GM23338 (cell line): Measurements from ENCODE around the gene ZNF577. TPM values are rescaled to one million over a fixed set of nuclear protein-coding genes. Genes with fewer than 3 reads are reported as not detected.
A peak's percentile ranks its signal among the peaks of the same experiment; 100 is the strongest.

Experiments
- ATAC-seq: fragments of 200-7000 bp; cut with Tn5 transposase; 3 replicates; pipeline ENCODE4 v1.9.1; 2020
- DNase-seq: peaks from one replicate; pipeline ENCODE4 v3.0.0-alpha.2; 2015; ENCODE audit warnings: low spot score
- H2AFZ ChIP-seq: fragments of 200-600 bp; sonication (generic); 2 replicates; pipeline ENCODE4 v1.8.0; 2016; ENCODE audit warnings: antibody characterized with exemption, mild to moderate bottlenecking, moderate library complexity
- H3F3A ChIP-seq: fragments of 200-600 bp; sonication (generic); replicated peaks from 2 replicates; pipeline ENCODE4 v1.8.0; 2017; ENCODE audit warnings: antibody characterized with exemption, mixed run types, low read depth
- H3K27ac ChIP-seq: fragments of 200-600 bp; sonication (generic); 2 replicates; pipeline ENCODE4 v1.6.1; 2016; ENCODE audit warnings: low read depth
- H3K27me3 ChIP-seq: fragments of 200-600 bp; sonication (generic); 2 replicates; pipeline ENCODE4 v1.8.0; 2016; ENCODE audit warnings: mild to moderate bottlenecking, mixed run types, moderate library complexity; ENCODE audit not compliant: insufficient read depth
- H3K36me3 ChIP-seq: fragments of 200-600 bp; sonication (generic); 2 replicates; pipeline ENCODE4 v1.8.0; 2016; ENCODE audit warnings: mild to moderate bottlenecking; ENCODE audit not compliant: insufficient read depth
- H3K4me1 ChIP-seq: fragments of 200-600 bp; sonication (generic); 2 replicates; pipeline ENCODE4 v1.8.0; 2016; ENCODE audit warnings: mild to moderate bottlenecking, moderate library complexity; ENCODE audit not compliant: insufficient read depth
- H3K4me2 ChIP-seq: fragments of 200-600 bp; sonication (generic); 2 replicates; pipeline ENCODE4 v1.7.1; 2017; ENCODE audit warnings: mixed run types
- H3K4me3 ChIP-seq: fragments of 200-600 bp; sonication (generic); 2 replicates; pipeline ENCODE4 v1.6.1; 2016; ENCODE audit warnings: mixed run types
- H3K79me2 ChIP-seq: fragments of 200-600 bp; sonication (generic); replicated peaks from 2 replicates; pipeline ENCODE4 v1.8.0; 2017; ENCODE audit warnings: mild to moderate bottlenecking; ENCODE audit not compliant: insufficient read depth
- H3K9me2 ChIP-seq: fragments of 200-600 bp; sonication (generic); 2 replicates; pipeline ENCODE4 v1.8.0; 2017; ENCODE audit not compliant: insufficient read depth
- H4K20me1 ChIP-seq: fragments of 200-600 bp; sonication (generic); replicated peaks from 2 replicates; pipeline ENCODE4 v1.8.0; 2017; ENCODE audit warnings: mild to moderate bottlenecking; ENCODE audit not compliant: insufficient read depth
- H3K27ac Mint-ChIP-seq: 2 replicates; pipeline ENCODE4 v1.8.0; 2020; ENCODE audit warnings: inconsistent platforms, mild to moderate bottlenecking, moderate library complexity, mixed read lengths
- H3K27me3 Mint-ChIP-seq: 3 replicates; pipeline ENCODE4 v1.8.0; 2022; ENCODE audit warnings: low read depth, mild to moderate bottlenecking, moderate library complexity, mixed read lengths, inconsistent platforms; ENCODE audit not compliant: insufficient read depth, poor library complexity
- H3K36me3 Mint-ChIP-seq: 3 replicates; pipeline ENCODE4 v1.8.0; 2021; ENCODE audit warnings: low read depth, mild to moderate bottlenecking, inconsistent platforms, moderate library complexity, mixed read lengths
- H3K4me1 Mint-ChIP-seq: 3 replicates; pipeline ENCODE4 v1.8.0; 2020; ENCODE audit warnings: mild to moderate bottlenecking, inconsistent platforms, mixed read lengths
- H3K4me3 Mint-ChIP-seq: 3 replicates; pipeline ENCODE4 v1.8.0; 2021; ENCODE audit warnings: moderate library complexity, mild to moderate bottlenecking, inconsistent platforms, mixed read lengths
- H3K9me3 Mint-ChIP-seq: 3 replicates; pipeline ENCODE4 v1.8.0; 2020; ENCODE audit warnings: moderate library complexity, mild to moderate bottlenecking, inconsistent platforms, mixed read lengths
- EZH2 ChIP-seq: fragments of 200-600 bp; sonication (generic); IDR thresholded peaks from one replicate; pipeline ENCODE4 v1.8.0; 2017; ENCODE audit warnings: antibody characterized with exemption, mild to moderate bottlenecking, low read depth; ENCODE audit not compliant: unreplicated experiment
- JUNB ChIP-seq: IDR thresholded peaks from one replicate; pipeline ENCODE4 v1.6.1; 2016; ENCODE audit warnings: antibody characterized with exemption; ENCODE audit not compliant: unreplicated experiment
- POLR2AphosphoS5 ChIP-seq: IDR thresholded peaks from 2 replicates; pipeline ENCODE4 v1.6.1; 2016; ENCODE audit warnings: antibody characterized with exemption, low read depth
- ZNF114 ChIP-seq: fragments of 250-450 bp; sonication (Bioruptor Pico); IDR thresholded peaks from 2 replicates; pipeline ENCODE4 v1.5.0; 2020; ENCODE audit warnings: mild to moderate bottlenecking, moderate library complexity
- polyA plus RNA-seq: library from polyadenylated mRNA; unstranded; fragments of >200 nt; fragmentation: Nextera tagmentation; extraction: Ambion mirVana; gene quantifications from 2 replicates; pipeline ENCODE4 v1.2.1, GENCODE V29; 2016
- total RNA-seq: library from RNA; depleted of rRNA; stranded (reverse); fragments of >200 nt; shearing (Covaris generic); gene quantifications from 2 replicates; pipeline ENCODE4 v1.2.3, GENCODE V29; 2014
- TF ChIP-seq, protein P1 (sequence below): IDR thresholded peaks from one replicate; pipeline ENCODE4 v1.6.1; 2018; ENCODE audit warnings: antibody characterized with exemption; ENCODE audit not compliant: unreplicated experiment
- TF ChIP-seq, protein P2 (sequence below): IDR thresholded peaks from 2 replicates; pipeline ENCODE4 v1.6.1; 2016; ENCODE audit warnings: antibody characterized with exemption
- TF ChIP-seq, protein P3 (sequence below), 2 experiments: fragments of 200-600 bp in 1 of 2; sonication (generic) in 1 of 2; conservative IDR thresholded peaks; 2 replicates each; pipeline versions ENCODE4 v1.5.1 to v1.6.1; 2016 to 2017; ENCODE audit warnings: antibody characterized with exemption in 2 of 2, low read depth in 2 of 2, mild to moderate bottlenecking in 2 of 2, moderate library complexity in 1 of 2

ZNF577 gene
- total and polyA plus RNA-seq, 2 experiments from 2014 or later: 18.3 to 37.7 TPM

DNA sequence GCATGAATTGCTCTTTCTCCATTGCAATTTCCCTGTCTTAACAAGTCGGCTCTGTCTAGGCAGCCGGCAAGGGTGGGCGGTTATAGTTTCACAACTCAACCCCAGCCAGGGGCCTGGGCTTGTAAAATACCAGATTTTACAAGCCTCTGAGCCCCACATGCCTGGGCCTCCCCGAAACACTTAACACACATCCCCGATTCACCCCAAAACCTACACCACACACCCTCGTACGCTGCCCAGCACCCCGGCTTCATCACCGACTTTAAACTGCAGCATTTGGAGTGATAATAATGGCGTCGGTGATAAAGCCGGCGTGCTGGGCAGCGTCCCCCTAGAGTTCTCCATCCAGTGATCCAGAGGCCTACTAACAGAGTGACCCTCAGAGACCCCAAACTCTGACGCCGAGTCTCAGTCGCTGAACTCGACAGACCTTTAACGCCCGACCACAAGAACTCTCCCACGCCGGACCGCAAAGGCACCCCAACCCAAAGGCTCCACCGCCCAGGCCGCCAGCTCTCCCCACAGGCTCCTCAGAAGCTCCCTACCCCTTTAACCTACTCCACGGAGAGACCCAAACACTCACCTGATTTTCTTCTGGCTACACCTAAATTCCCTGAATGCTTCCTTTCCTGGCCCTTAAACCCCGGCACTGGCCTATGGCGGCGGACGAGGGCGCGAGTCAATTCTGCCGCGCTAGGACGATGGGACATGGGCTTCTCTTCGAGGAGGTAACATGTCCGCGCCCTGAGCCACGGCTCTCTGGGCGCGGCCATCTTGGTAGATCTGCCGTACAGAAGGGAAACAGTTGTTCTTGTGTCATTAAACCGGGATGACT is 16.8 kb upstream of the ZNF577 start, which contains the start of gene ZNF649:
Gene ZNF649 (minus strand): TSS at position 687 of the 835 bp plus-strand sequence. CDS start 4,910 bp downstream, outside the sequence.
- Histone ChIP-seq H3K27me3 (no peaks in the 10 kb centered on the region), H3K9me2 (peaks cover 10% of the 10 kb centered on the region), H3K4me1 (peaks cover 19% of the 10 kb centered on the region), H4K20me1 (peaks cover 21% of the 10 kb centered on the region), H3F3A (peaks cover 17% of the 10 kb centered on the region; the same call in 1 of the 2 replicates), H3K79me2 (peaks cover 53% of the 10 kb centered on the region), H3K36me3 (peaks cover 14% of the 10 kb centered on the region), H3K4me2 (peak within 1 kb of the TSS; percentile 75), H2AFZ (no peak within 1 kb of the TSS), H3K4me3 (peak within 1 kb of the TSS; percentile 86), H3K27ac (peak within 1 kb of the TSS; percentile 100)
- H3K9me3 Mint-ChIP-seq: peaks cover 59% of the 10 kb centered on the region
- peak; percentile 96 for DNase-seq
- TF ChIP-seq, protein P1, sequence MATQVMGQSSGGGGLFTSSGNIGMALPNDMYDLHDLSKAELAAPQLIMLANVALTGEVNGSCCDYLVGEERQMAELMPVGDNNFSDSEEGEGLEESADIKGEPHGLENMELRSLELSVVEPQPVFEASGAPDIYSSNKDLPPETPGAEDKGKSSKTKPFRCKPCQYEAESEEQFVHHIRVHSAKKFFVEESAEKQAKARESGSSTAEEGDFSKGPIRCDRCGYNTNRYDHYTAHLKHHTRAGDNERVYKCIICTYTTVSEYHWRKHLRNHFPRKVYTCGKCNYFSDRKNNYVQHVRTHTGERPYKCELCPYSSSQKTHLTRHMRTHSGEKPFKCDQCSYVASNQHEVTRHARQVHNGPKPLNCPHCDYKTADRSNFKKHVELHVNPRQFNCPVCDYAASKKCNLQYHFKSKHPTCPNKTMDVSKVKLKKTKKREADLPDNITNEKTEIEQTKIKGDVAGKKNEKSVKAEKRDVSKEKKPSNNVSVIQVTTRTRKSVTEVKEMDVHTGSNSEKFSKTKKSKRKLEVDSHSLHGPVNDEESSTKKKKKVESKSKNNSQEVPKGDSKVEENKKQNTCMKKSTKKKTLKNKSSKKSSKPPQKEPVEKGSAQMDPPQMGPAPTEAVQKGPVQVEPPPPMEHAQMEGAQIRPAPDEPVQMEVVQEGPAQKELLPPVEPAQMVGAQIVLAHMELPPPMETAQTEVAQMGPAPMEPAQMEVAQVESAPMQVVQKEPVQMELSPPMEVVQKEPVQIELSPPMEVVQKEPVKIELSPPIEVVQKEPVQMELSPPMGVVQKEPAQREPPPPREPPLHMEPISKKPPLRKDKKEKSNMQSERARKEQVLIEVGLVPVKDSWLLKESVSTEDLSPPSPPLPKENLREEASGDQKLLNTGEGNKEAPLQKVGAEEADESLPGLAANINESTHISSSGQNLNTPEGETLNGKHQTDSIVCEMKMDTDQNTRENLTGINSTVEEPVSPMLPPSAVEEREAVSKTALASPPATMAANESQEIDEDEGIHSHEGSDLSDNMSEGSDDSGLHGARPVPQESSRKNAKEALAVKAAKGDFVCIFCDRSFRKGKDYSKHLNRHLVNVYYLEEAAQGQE: no peak
- TF ChIP-seq, protein P2, sequence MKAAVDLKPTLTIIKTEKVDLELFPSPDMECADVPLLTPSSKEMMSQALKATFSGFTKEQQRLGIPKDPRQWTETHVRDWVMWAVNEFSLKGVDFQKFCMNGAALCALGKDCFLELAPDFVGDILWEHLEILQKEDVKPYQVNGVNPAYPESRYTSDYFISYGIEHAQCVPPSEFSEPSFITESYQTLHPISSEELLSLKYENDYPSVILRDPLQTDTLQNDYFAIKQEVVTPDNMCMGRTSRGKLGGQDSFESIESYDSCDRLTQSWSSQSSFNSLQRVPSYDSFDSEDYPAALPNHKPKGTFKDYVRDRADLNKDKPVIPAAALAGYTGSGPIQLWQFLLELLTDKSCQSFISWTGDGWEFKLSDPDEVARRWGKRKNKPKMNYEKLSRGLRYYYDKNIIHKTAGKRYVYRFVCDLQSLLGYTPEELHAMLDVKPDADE: peak; percentile 82
- TF ChIP-seq JUNB: no peak
- TF ChIP-seq EZH2: no peak
- peak; percentile 84 for TF ChIP-seq POLR2AphosphoS5
- TF ChIP-seq ZNF114 (CRISPR knock-in tag): peak; percentile 47; the same call in 1 of the 2 replicates
- TF ChIP-seq, protein P3, sequence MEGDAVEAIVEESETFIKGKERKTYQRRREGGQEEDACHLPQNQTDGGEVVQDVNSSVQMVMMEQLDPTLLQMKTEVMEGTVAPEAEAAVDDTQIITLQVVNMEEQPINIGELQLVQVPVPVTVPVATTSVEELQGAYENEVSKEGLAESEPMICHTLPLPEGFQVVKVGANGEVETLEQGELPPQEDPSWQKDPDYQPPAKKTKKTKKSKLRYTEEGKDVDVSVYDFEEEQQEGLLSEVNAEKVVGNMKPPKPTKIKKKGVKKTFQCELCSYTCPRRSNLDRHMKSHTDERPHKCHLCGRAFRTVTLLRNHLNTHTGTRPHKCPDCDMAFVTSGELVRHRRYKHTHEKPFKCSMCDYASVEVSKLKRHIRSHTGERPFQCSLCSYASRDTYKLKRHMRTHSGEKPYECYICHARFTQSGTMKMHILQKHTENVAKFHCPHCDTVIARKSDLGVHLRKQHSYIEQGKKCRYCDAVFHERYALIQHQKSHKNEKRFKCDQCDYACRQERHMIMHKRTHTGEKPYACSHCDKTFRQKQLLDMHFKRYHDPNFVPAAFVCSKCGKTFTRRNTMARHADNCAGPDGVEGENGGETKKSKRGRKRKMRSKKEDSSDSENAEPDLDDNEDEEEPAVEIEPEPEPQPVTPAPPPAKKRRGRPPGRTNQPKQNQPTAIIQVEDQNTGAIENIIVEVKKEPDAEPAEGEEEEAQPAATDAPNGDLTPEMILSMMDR (conservative IDR thresholded peaks at IDR 0.05; ENCODE audit: low read depth in 2 of 2): peak in 1 of 2 experiments; percentile 30; a peak in 1 of 4 replicates
- peaks cover 63% of the 10 kb centered on the region for H3K36me3 Mint-ChIP-seq
- peak within 1 kb of the TSS; percentile 99 for H3K4me3 Mint-ChIP-seq
- peak; percentile 81 for ATAC-seq
- peak within 1 kb of the TSS; percentile 99 for H3K27ac Mint-ChIP-seq
- peaks cover 20% of the 10 kb centered on the region for H3K27me3 Mint-ChIP-seq
- H3K4me1 Mint-ChIP-seq: peaks cover 47% of the 10 kb centered on the region
